GM21619 (cell line): ENCODE measurements around the gene FAM43A.

Experiments
- ATAC-seq: cut with Tn5 transposase; IDR thresholded peaks from one replicate; pipeline ENCODE4 v1.9.1; 2021; ENCODE audit not compliant: unreplicated experiment

The FAM43A gene

DNA sequence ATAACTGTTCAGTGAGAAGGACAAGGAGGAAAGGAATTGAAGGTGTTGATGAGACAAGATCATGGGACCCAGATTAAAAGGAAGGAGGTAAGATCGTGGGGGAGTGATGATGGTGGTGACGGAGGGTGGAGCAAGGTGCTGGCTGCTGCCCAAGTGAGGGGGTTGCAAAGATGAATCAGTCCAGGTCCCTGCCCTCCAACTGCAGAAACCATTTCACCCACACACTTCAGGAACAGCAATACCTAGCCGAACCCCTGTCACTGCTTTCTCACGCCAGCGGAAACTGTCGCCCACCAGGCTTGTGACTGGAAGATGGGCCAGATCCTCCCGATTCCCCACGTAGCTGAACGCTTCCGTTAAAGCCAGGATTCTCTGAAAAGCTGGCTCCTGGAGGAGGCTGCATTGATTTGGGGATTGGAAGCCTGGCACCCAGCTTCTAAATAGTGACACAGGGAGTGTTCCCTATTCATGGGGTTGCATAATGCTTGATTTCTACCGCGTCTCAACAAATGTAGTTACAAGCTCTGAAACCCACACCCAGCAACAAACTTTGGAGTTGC is 10.5 kb upstream of the FAM43A start:
- ATAC-seq = no peak

GRCh38 chr3:194675680-194676079 is 10.0 kb upstream of the FAM43A start:
- ATAC-seq = no peak

DNA sequence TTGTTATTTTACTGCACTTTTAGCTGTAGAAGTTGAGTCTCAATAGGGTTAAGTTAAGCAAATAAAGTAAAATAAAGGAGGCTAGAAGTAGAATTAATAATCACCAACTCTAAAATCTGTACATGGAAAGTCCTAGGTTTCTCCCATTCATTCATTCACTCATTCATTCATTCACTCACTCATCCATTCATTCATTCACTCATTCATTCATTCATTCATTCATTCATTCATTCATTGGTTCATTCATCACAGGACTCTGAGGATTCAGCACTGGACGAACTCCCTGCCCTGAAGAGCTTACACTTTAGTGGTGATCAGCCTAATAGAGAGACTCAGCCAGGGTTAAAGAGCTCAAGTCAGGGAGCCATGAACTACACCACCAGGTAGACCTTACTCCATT is 9.2 kb upstream of the FAM43A start:
- no peak for ATAC-seq

DNA sequence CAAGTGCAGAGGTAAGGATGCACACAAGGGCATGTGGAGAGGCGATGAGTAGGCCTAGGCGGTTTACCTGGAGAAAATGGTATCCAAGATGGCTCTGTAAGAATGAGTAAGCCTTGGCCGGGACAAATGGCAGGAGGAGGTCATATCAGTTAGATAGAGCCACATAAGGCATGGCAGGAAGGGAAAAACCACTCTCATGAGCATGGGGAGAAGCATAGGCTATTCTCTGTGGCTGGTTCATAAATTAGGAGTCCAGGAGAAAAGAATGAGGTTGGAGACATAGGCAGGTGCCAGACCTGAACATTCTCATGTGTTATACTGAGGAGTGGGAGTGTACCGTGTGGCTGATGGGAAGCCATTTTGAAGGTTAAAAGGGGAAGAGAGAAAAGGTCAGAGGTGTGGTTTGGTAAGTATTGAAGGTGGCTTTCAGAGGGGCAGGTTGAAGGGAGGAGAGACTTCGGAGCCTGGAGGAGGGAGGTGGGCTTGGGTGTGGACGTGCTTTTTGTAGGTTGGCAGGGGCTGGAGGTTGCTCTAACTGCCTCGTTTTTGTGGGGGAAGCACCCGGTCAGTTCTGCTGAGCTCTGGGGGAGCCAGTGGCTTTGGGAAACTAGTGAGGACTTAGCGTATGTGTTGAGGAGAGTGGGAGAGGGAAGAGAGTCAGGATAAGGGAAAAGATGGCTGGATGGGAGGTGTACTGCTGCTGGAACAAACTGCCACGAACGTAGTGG is 4.6 kb upstream of the FAM43A start:
- no peak for ATAC-seq

GRCh38 chr3:194682189-194682693 is 3.4 kb upstream of the FAM43A start:
- no peak for ATAC-seq

DNA sequence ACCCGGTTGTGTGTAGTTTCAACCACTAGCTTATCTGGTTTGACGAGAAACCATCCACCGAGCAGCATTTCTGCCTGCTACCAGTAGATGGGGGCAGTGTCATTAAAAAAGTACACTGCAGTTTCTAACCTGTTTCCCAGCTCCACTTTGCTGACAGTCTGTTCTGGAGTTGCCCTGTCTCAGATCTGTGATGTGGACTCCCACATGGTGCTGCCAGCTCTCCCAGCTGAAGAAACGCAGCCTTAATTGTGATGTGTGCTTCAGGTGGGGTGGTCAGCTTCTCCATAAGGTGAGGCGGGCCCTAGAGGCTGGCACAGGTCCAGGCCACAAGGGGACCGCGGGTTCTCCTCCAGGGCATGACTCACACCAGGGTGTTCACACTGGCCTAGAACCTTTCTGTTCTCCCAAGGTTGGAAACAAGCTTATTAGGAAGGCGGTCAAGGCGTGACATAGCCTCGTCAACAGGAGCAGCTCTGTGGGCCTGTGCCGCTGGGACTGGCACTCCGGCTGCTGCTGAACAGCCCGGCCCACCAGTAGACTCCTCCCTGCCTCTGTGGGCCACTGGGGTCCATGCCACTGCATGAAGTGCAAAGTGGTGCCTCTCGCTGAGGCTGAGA is 2.9 kb upstream of the FAM43A start:
- peak; percentile 55 for ATAC-seq

DNA sequence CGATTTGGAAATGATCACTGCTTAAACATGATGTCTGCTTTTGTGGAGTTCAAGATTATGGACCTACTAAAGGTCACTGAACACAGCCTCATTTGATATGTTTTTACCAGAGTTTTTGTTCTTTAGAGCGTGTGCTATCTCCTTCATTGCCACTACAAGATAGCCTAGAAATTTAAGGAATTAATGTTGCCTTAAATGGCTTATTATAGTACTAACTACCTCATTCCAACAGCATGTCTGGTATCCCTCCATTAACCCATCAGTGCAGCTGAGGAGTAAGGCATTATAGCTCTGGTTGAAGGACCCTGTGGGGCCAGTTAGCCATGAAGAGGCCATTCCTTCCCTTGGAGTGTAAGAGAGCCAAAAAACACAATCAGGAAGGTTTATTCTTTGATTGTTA is 2.3 kb upstream of the FAM43A start:
- no peak for ATAC-seq

- ATAC-seq = peak; percentile 6
Measured at GRCh38 chr3:194685065-194685717, 492 bp upstream of the FAM43A start.

- ATAC-seq = no peak
Measured at GRCh38 chr3:194686414-194686815, 732 bp downstream of the FAM43A start.

- peak; percentile 0 for ATAC-seq
Measured at GRCh38 chr3:194686816-194687637, 1.3 kb downstream of the FAM43A start.

DNA sequence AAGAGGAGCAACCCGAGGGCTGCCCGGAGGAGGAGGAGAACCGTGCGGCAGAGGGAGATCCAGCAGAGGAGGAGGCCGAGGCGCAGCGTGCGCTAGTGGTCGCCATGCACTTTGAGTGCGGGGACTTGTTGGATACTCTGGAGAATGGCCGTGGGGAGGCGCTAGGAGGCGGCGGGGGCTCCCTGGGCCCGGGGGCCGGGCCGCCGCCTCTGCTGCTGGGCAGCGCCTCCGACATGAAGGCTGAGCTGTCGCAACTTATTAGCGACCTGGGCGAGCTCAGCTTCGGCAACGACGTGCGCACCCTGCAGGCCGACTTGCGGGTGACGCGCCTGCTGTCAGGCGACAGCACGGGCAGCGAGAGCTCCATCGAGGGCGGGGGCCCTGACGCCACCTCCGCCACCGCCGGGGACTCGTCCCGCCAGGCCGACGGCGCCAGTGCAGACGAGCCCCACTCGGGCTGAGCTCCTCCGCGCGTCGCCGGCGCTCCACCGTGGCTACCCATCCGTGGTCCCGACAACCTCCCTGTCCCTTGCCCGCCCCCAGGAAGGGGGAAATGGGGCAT is 2.0 kb downstream of the FAM43A start:
- ATAC-seq = peak; percentile 20

DNA sequence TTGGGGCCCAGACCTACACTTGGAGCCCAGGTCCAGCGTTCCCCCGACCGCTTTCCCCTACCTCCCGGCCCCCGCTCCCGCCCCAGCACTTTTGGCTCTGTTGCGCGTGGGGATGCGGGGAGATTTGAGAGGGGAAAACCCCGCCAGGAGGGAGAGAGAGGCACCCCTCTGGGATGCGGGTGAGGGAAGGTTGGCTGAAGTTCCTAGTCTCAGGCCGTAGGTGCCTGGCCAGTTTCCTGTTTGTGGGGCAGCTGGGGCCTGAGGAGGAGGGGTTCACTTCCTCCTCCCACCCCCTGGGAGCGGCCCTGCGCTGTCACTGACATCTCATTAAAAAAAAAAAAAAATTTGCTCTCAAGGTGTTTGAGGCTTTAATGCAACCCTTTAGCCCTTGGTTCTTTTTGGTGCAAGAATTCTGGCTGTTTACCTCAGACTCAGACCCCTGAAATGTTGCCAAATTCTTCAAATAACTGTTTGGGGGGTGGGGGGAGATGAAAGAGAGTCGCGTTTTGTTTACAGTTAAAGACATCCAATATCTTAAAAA is 2.6 kb downstream of the FAM43A start:
- peak; percentile 18 for ATAC-seq

DNA sequence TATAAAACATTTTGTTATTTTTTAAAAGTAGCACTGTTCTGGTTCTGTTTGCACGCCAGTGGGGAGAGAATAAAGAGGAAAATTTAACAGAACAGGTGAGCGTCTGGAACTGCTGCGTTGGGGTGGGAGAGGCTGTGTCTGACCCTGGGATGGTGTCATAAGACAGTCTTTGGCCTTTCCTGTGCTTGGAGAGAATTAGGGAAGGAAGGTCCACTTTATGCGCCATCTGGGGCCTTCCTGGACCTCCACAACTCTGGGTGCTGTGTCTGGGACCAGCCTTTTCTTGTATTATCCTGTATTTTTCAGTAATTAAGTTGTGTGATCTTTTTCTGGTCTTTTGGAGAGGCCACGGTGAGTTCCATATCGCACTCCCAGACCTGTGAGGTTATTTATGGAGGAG is 3.3 kb downstream of the FAM43A start:
- no peak for ATAC-seq

DNA sequence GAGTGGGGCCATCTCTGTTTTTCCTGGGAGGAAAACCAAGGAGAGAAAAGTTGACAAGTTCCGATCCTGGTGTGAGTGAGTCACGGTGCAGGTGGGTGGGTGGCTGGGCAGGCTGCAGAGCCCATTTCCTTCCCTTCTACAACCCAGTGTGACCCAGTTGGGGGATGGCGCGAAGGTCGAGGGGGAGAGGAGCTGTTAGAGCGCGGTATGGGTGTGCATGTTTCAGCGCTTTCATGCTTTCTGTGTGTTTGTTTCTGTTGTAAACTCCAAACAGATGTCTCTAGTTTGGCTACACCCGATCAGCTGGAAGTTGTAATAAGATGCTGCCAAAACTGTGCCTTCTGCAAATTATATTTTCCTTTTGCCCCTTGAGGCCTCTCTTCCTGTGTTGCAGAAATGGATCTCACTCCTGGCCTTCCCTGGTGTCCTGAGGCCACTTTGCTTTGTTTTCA is 3.8 kb downstream of the FAM43A start:
- ATAC-seq = no peak

DNA sequence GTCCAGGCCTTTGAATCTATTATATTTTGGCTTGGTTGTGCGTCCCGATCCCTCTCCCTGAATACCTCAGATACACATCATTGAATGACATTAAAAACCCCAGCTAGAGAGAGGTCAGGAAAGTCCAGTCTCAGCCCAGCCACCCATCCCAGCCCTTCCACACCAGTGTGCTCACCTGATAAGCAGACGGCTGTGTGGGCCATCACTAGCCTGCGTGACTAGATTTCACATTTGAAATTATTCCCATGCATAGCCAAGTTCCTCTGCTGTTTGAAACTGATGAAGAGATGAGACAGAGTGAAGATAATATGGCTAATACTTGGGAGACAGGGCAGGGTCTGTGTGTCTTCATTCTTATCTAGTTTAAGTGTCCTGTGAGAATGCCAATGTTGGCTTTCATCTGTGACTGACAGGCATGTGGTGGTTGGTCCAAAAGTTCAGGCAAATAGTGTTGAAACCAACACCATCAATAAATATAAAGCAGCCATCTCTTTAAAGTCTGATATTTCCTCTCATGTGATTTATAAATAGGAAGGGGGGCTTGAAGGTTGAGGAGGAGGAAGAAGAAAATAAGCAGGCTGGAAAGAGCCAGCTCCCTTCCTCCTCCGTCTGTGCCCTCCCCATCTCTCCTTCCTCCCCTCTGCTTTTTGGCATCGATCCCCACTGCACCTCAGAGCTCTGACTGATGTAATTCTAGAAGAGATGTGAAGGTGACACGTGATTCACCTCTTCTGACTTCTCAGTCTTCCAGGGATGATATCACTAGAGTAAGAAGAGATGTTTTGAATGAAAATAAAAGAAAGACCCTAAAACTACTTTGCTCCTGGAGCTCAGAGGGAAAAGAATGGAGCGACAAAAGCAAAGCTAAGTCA is 5.1 kb downstream of the FAM43A start:
- ATAC-seq = no peak

GRCh38 chr3:194691481-194692283 is 6.0 kb downstream of the FAM43A start:
- ATAC-seq = peak; percentile 59

DNA sequence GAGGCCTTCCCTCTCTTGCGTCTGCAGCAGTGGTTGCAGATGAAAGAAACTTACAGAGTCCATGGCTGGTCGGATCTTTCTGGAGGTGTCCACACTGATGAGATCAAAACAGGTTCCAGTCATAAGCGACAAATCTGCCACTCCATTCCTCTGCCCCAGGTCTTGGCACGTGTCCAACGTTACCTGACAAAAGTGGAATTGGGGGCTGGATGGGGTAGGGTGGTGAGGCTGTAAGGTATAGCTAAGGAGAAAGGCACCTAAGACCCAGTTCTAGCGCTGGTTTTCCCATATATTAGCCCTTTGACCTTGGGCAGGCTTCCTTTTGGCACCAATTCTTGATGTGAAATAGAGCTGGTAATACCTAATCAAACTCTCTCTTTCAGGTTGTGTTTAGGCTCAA is 11.0 kb downstream of the FAM43A start:
- ATAC-seq = no peak

- no peak for ATAC-seq
Measured at GRCh38 chr3:194702545-194702944, 16.9 kb downstream of the FAM43A start.
